ENCODE data around the gene DUOXA1.

DUOXA1 gene

DNA sequence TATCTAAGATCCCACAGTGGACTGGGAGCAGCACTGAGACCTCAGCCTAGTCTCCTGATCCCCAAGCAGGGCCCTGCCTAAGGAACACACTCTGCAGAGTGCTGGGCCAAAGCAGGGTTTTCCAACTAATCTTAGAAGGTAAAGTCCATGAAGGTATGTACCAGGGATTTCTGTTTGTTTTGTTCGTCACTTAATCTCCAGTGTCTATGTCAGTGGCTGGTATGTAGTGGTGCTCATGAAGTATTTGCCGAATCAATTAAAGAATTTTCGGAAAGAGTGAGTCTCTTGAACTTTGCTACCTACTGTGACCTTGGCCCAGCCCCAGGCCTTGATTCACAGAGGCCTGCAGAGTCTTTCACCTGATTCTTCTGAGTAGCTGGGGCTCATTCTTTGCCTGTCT is 1.8 kb upstream of the DUOXA1 start:
- Histone ChIP-seq H3K27me3 (no peaks in the 10 kb centered on the region; the same call in 1 of the 2 replicates), H3K36me3 (no peaks in the 10 kb centered on the region), H3K4me3 (ENCODE audit: low read depth, low read length) (no peak overlapping the region), H3K4me1 (peaks cover 22% of the 10 kb centered on the region), H3K9me3 (no peaks in the 10 kb centered on the region)
- TF ChIP-seq, protein P1, sequence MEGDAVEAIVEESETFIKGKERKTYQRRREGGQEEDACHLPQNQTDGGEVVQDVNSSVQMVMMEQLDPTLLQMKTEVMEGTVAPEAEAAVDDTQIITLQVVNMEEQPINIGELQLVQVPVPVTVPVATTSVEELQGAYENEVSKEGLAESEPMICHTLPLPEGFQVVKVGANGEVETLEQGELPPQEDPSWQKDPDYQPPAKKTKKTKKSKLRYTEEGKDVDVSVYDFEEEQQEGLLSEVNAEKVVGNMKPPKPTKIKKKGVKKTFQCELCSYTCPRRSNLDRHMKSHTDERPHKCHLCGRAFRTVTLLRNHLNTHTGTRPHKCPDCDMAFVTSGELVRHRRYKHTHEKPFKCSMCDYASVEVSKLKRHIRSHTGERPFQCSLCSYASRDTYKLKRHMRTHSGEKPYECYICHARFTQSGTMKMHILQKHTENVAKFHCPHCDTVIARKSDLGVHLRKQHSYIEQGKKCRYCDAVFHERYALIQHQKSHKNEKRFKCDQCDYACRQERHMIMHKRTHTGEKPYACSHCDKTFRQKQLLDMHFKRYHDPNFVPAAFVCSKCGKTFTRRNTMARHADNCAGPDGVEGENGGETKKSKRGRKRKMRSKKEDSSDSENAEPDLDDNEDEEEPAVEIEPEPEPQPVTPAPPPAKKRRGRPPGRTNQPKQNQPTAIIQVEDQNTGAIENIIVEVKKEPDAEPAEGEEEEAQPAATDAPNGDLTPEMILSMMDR (IDR thresholded peaks at IDR 0.05; ENCODE audit: low read depth, low read length), result no peak
- DNase-seq, result no peak

DNA sequence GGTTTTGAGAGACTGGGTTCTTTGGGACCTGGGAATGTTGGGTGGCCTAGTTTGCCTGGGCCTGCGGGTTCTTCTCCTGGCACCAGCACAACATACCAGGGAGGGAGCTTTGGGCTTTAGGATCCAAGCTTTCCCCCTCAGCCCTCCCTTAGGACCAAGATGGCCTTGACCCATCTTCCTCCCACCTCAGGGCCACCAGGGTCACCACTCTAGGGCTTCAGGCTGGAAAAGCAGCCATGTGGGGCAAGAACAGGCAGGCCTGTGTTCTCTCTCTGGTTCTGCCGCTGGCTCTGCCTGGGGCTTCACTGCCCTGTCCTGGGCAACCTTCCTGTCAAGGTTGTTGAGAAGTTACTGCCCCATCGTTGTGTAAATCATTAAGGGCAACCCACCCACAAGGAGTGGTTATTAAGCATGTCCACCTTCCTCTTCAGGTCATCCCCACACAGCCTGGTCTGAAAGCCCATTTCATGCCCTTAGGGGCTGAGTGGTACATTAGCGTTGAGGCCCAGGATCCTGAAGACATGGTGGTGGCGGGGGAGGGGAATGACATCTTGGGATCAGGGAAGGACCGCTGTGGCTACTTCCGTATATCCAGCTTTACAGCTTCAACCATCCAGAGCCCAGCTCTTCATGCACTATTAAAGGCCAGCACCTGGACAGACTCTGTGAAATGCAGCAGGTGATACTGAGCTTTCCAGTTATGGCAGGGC is 767 bp upstream of the DUOXA1 start:
- no peaks in the 10 kb centered on the region for H3K9me3 ChIP-seq
- H3K4me1 ChIP-seq, result peaks cover 24% of the 10 kb centered on the region
- TF ChIP-seq, protein P1 (IDR thresholded peaks at IDR 0.05; ENCODE audit: low read depth, low read length), result no peak
- no peak overlapping the region for H3K4me3 ChIP-seq (ENCODE audit: low read depth, low read length)
- no peak for DNase-seq
- no peaks in the 10 kb centered on the region; the same call in 1 of the 2 replicates for H3K27me3 ChIP-seq
- no peaks in the 10 kb centered on the region for H3K36me3 ChIP-seq

DNA sequence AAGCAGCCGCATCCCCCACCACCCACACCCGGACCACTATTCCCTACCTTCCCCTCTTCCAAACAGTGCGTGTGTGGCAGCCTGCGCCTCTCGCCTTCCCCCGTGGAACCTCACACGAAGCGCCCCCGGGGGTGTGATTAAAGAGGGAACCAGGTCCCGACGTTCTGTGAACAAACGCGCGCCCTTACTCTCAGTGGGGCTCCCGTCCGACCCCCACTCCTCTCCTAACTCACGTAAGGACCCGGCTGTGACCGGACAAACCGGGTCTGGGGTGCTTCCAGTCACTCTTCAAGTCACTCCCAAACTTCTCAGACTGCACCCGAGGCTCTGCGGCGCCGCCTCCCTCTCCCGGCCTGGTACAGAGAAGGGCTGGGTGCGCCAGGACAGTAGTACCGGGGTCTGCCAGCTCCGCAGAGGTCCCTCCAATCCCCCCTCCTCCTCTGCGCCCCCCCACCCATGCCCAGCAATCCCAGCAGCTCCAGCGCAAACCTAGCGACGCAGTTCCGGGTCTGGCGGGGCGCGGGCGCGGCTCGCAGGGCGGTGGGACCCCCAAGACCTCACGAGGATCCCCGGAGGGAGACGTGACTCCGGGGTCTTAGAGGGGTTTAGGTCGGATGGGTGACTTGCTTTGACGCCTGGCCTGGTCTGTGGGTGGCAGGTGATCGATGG is 574 bp downstream of the DUOXA1 start:
- H3K4me1 ChIP-seq, result peaks cover 24% of the 10 kb centered on the region
- H3K9me3 ChIP-seq, result no peaks in the 10 kb centered on the region
- no peaks in the 10 kb centered on the region for H3K36me3 ChIP-seq
- DNase-seq, result no peak
- H3K27me3 ChIP-seq, result no peaks in the 10 kb centered on the region; the same call in 1 of the 2 replicates
- TF ChIP-seq, protein P1 (IDR thresholded peaks at IDR 0.05; ENCODE audit: low read depth, low read length), result no peak
- H3K4me3 ChIP-seq (ENCODE audit: low read depth, low read length), result no peak overlapping the region

DNA sequence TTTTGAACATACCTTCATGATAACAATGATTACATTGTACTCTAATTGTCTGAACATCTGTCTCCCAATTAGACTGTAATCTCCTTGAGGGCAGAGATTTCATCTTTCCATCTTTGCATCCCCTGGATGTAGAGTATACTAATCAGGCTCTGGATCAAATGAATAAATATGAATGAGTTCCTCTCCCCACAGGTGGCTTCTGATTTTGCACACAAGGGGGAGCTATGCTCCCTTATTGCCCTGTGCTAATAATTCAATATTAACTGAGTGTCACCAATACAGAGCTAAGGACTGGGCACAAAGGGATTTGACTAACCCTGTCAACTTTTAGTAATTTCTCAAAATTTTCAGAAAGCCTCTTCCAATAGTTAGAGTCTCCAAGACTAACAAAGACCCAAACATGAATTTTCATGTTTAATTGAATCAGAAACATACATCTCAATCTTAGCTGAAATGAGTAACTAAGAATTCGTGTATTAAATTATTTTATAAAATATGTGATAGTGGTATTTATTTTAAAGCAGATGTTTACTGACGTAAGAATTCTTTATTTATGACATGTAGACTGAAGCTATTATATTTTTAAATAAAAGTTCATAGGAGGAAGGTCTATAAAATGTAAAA is 3.0 kb downstream of the DUOXA1 start:
- H3K27me3 ChIP-seq, result no peaks in the 10 kb centered on the region

DNA sequence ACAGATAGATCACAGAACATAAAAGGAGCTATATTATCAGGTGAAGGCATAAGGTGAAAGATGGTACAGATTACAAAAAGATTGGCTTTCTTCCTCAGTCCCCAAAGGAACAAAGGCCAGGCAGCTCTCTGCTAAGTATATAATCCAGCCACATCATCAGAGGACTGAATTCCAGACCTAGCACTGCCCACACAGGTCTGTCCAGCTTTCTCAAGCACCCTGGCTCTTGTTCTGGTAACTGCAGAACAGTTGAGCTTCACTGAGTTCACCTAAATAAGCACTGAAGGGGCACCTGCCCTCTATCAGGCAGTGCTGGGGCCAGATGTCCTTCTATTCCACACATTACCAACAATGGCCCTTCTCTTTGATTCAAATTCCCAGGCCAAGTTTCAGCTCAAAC is 6.3 kb downstream of the DUOXA1 start:
- no peaks in the 10 kb centered on the region for H3K36me3 ChIP-seq
- H3K4me3 ChIP-seq (ENCODE audit: low read depth, low read length), result no peak overlapping the region
- H3K27me3 ChIP-seq, result no peaks in the 10 kb centered on the region
- DNase-seq, result no peak
- TF ChIP-seq, protein P1 (IDR thresholded peaks at IDR 0.05; ENCODE audit: low read depth, low read length), result no peak
- H3K9me3 ChIP-seq, result no peaks in the 10 kb centered on the region
- 0 out of 2 replicates have a peak, but pooled peaks cover 2% of the 10 kb centered on the region for H3K4me1 ChIP-seq

More for the DNA sequence above, 3.0 kb downstream of the DUOXA1 start:
- Histone ChIP-seq H3K36me3 (no peaks in the 10 kb centered on the region), H3K9me3 (no peaks in the 10 kb centered on the region), H3K4me1 (peaks cover 7% of the 10 kb centered on the region), H3K4me3 (ENCODE audit: low read depth, low read length) (no peak overlapping the region)
- TF ChIP-seq, protein P1 (IDR thresholded peaks at IDR 0.05; ENCODE audit: low read depth, low read length), result peak; percentile 79
- DNase-seq, result peak; percentile 50
